Airway epithelial cell (primary cell): ENCODE data around the gene ELAPOR1. TPM values are rescaled to one million over a fixed set of nuclear protein-coding genes. Genes with fewer than 3 reads are reported as not detected.

Experiments
- total RNA-seq: library from RNA; depleted of rRNA; stranded (reverse); fragments of >200 nt; gene quantifications from 2 replicates; pipeline ENCODE4 v1.2.3, GENCODE V29; 2015

The ELAPOR1 gene
- 0.23 and 0.42 TPM in 2 replicates for total RNA-seq

DNA sequence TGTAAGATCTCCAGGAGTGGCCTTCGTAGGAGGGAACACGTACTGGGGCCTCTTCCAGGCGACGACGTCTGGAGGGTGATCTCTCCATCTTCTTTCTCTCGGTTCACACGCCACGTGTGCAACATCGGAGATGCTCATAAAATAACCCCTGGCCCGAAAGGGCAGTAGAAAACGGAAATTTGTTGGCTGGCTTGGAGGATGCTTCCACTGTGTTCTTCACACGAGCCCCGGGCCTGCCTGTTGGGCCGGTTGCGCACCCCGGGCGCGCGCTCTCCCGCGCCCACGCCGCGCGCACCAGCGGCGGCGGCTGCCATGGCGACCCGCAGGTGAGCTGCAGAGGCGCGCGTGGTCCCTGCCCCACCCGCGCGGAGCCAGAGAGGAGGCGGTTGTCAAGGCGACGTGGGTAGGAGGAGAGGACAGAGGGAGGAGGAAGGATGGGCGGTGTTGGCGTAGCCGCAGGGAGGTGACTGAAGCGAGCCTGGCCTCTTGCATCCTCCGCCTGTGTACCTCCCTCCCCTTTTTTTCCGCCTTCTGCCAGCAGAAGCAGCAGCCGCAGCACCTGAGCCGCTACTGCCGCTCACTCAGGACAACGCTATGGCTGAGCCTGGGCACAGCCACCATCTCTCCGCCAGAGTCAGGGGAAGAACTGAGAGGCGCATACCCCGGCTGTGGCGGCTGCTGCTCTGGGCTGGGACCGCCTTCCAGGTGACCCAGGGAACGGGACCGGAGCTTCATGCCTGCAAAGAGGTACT is at the start of gene ELAPOR1:
Gene ELAPOR1 (plus strand): TSS at position 526 of the 752 bp plus-strand sequence. CDS start 69 bp downstream, at position 595.

GRCh38 chr1:109075531-109076490 is 38.1 kb upstream of the ELAPOR1 start, which contains the start of gene TAF13:
TAF13 (minus strand) TSS chr1:109076003; CDS start chr1:109075947, 56 bp downstream.

DNA sequence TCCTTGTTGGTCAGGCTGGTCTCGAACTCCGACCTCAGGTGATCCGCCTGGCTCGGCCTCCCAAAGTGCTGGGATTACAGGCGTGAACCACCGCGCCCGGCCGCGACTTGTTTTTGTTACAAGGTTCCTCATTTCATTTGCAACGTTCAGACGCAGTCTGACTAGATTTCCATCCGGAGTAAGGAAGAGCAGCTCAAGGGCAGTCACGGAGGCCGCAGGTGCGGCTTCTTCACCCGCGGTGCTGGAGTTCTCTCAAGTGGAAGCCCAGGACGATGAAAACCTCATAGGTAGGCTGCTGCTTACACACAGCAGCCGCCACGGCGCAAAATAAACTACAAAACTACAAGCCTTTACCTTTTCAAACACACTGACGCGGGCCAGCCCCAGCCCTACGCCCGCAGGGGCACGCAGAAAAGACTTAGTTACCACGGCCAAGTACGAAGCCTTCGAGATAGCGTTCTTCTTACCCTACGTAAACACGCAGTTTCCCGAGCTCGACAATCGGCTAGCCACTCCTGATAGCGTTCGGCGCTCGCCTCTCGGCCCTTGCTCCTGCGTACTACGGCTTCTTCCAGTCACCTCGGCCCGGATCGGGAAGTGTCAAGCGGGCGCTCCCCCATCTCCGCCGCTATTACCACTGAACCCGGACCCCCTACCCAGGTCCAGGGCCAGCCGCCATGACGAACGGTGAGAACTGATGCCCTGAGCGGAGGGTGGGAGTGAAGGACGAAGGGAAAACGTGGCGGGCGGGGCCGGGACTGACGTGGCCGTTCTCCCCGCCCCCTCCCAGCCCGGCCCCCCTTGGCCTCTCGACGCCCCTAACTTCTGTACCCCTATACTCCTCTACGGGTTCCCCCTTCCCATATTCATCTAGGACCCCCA is 23.5 kb upstream of the ELAPOR1 start, which contains the start of gene TMEM167B:
Gene TMEM167B (plus strand): TSS at position 569 of the 882 bp plus-strand sequence. CDS start 109 bp downstream, at position 678.

Other genes with a start within 250 kb of the ELAPOR1 start
- gene GPSM2, start 237.1 kb upstream of the ELAPOR1 start, total RNA-seq: 55.5 and 58.9 TPM in 2 replicates
- gene CLCC1, start 150.6 kb upstream of the ELAPOR1 start, total RNA-seq: 12.9 and 27.2 TPM in 2 replicates
- 12.4 and 16.2 TPM in 2 replicates for gene WDR47, start 72.0 kb upstream of the ELAPOR1 start, total RNA-seq
- gene TAF13, start 38.1 kb upstream of the ELAPOR1 start, total RNA-seq: 39.3 and 56.4 TPM in 2 replicates
- gene TMEM167B, start 23.4 kb upstream of the ELAPOR1 start, total RNA-seq: 14.2 TPM in 2 replicates
- gene SARS1, start 99.8 kb downstream of the ELAPOR1 start, total RNA-seq: 208 and 217 TPM in 2 replicates
- gene CELSR2, start 135.4 kb downstream of the ELAPOR1 start, total RNA-seq: 41.3 and 56.1 TPM in 2 replicates
- 27.4 and 29.5 TPM in 2 replicates for gene PSRC1, start 169.0 kb downstream of the ELAPOR1 start, total RNA-seq
- 2.7 TPM in 1 of 2 replicates, not detected in the other for gene MYBPHL, start 192.9 kb downstream of the ELAPOR1 start, total RNA-seq